A549 treated with CORT108297 at 1 μM for 4 hours (cell line): Measurements from ENCODE around the gene WASF3. TPM values are rescaled to one million over a fixed set of nuclear protein-coding genes. Genes with fewer than 3 reads are reported as not detected.

Experiments used
- total RNA-seq: library from RNA; stranded (reverse); fragments of 200-300 nt; extraction: Qiagen RNA extraction; gene quantifications from 5 replicates; pipeline ENCODE4 v1.2.3, GENCODE V29; 2022

The WASF3 gene
- total RNA-seq, result 0.09 to 0.19 TPM (median 0.13 TPM) in 5 replicates

GRCh38 chr13:26557393-26558073 lies at the start of gene WASF3:
TSS of gene WASF3 (plus strand) at chr13:26557683. CDS start at chr13:26642271, 84,588 bp downstream.

Other genes starting within 250 kb of the WASF3 start
- gene GPR12, start 203.1 kb downstream of the WASF3 start, total RNA-seq, result not detected in 5 replicates